Measurements from ENCODE around the gene SEL1L. TPM values are rescaled to one million over a fixed set of nuclear protein-coding genes. Genes with fewer than 3 reads are reported as not detected.

The SEL1L gene
- total and polyA plus RNA-seq, 2 of the 13 experiments (the other 11 are each of a cell fraction or from before 2014, with no cell fraction given): 15.3 to 61.0 TPM

DNA sequence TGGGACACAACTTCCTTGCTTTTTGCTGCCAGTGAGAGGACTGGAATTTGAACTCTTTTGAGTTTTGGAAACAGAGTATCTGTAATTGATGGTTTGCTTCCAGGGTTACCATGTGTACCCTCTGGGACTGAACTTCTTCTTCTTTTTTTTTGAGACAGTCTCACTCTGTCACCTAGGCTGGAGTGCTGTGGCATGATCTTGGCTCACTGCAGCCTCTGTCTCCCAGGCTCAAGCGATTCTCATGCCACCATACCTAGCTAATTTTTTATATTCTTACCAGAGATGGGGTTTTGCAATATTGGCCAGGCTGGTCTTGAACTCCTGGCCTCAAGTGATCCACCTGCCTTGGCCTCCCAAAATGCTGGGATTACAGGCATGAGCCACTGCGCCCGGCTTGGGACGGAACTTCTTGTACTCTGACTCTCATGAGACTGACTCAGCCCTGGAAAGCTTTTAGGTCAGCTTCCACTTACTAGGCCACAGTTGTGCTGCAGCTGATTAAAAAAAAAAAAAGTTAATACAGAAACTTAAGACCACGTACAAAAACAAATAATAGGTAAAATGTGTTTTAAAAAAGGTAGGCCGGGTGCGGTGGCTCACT, 15.8 kb downstream of the SEL1L start (continued):
- TF ChIP-seq, protein P1, sequence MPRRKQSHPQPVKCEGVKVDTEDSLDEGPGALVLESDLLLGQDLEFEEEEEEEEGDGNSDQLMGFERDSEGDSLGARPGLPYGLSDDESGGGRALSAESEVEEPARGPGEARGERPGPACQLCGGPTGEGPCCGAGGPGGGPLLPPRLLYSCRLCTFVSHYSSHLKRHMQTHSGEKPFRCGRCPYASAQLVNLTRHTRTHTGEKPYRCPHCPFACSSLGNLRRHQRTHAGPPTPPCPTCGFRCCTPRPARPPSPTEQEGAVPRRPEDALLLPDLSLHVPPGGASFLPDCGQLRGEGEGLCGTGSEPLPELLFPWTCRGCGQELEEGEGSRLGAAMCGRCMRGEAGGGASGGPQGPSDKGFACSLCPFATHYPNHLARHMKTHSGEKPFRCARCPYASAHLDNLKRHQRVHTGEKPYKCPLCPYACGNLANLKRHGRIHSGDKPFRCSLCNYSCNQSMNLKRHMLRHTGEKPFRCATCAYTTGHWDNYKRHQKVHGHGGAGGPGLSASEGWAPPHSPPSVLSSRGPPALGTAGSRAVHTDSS (CRISPR knock-in tag; conservative IDR thresholded peaks at IDR 0.05): no peak
- TF ChIP-seq NR2C2 (CRISPR knock-in tag; IDR thresholded peaks at IDR 0.05; ENCODE audit: borderline replicate concordance): peak; percentile 31; the same call in 1 of the 2 replicates
- no peak for TF ChIP-seq CENPX (CRISPR knock-in tag; IDR thresholded peaks at IDR 0.05)
- TF ChIP-seq NRL (CRISPR knock-in tag; IDR thresholded peaks at IDR 0.05; ENCODE audit: borderline replicate concordance): no peak
- TF ChIP-seq, protein P2, sequence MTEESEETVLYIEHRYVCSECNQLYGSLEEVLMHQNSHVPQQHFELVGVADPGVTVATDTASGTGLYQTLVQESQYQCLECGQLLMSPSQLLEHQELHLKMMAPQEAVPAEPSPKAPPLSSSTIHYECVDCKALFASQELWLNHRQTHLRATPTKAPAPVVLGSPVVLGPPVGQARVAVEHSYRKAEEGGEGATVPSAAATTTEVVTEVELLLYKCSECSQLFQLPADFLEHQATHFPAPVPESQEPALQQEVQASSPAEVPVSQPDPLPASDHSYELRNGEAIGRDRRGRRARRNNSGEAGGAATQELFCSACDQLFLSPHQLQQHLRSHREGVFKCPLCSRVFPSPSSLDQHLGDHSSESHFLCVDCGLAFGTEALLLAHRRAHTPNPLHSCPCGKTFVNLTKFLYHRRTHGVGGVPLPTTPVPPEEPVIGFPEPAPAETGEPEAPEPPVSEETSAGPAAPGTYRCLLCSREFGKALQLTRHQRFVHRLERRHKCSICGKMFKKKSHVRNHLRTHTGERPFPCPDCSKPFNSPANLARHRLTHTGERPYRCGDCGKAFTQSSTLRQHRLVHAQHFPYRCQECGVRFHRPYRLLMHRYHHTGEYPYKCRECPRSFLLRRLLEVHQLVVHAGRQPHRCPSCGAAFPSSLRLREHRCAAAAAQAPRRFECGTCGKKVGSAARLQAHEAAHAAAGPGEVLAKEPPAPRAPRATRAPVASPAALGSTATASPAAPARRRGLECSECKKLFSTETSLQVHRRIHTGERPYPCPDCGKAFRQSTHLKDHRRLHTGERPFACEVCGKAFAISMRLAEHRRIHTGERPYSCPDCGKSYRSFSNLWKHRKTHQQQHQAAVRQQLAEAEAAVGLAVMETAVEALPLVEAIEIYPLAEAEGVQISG (CRISPR knock-in tag; IDR thresholded peaks at IDR 0.05): no peak
- TF ChIP-seq ZMYM4 (CRISPR knock-in tag; IDR thresholded peaks at IDR 0.05): no peak
- 0 out of 2 replicates have a peak, but pooled peaks have one; percentile 3 for TF ChIP-seq FOXJ3 (CRISPR knock-in tag; IDR thresholded peaks at IDR 0.05; ENCODE audit: borderline replicate concordance)
- no peak for TF ChIP-seq CHD2 (IDR thresholded peaks at IDR 0.05; ENCODE audit: low read depth, low read length)
- TF ChIP-seq ZNF747 (CRISPR knock-in tag; IDR thresholded peaks at IDR 0.05; ENCODE audit: borderline replicate concordance): no peak
- no peak for TF ChIP-seq ZNF761 (CRISPR knock-in tag; conservative IDR thresholded peaks at IDR 0.05)
- TF ChIP-seq NFE2L2 (IDR thresholded peaks at IDR 0.05; ENCODE audit: low read length): no peak
- no peak for TF ChIP-seq ZSCAN22 (CRISPR knock-in tag; IDR thresholded peaks at IDR 0.05)
